ENCODE results near the gene IL10RB. TPM values are rescaled to one million over a fixed set of nuclear protein-coding genes. Genes with fewer than 3 reads are reported as not detected.
"Not testable (repeated sequence)": the region's sequence is repeated elsewhere in the genome, so short reads cannot be mapped to it uniquely, and the experiment has no call there.

Gene IL10RB
- total RNA-seq (10 to 100 TPM; 15.0 to 26.2 (median 23.6) TPM), polyA plus RNA-seq (10 to 100 TPM; 30.0 to 66.8 (median 34.4) TPM)

GRCh38 chr21:33266050-33266788 lies at the start of gene IL10RB:
IL10RB (plus strand) TSS chr21:33266367; CDS start chr21:33266466, 99 bp downstream.
- no peak for TF ChIP-seq CTCF (IDR thresholded peaks at IDR 0.05)
- peak; percentile 25 to 77 (median 65) for TF ChIP-seq POLR2AphosphoS5 (IDR thresholded peaks at IDR 0.05)
- no peak for TF ChIP-seq POLR2A (IDR thresholded peaks at IDR 0.05)
- Histone ChIP-seq H3K36me3 (peaks cover 0 to 31% (median 9%) of the 10 kb centered on the region in 4 donors), H3K4me1 (peaks cover 0 to 18% (median 14%) of the 10 kb centered on the region in 4 donors), H3K9me3 (no peaks in the 10 kb centered on the region), H3K27ac (peak within 1 kb of the TSS; percentile 80 to 88 (median 86)), H3K4me3 (peak within 1 kb of the TSS; percentile 76 to 90 (median 78)), H3K27me3 (no peaks in the 10 kb centered on the region)
- DNase-seq, result peak; percentile 80
- intact Hi-C loops (cut with DNase I), result loop anchor here (1.0 to 5.0 kb wide), 3 partner anchors 36 to 64 kb away; partner anchors contain the start of gene IFNAR1
- 1% methylated on average over 60 of the region's 60 CpGs for WGBS, 2 donors

GRCh38 chr21:33217138-33217520 lies 49.0 kb upstream of the IL10RB start:
- H3K4me3 ChIP-seq, result no peak overlapping the region
- DNase-seq, result no peak
- H3K4me1 ChIP-seq, result no peaks in the 10 kb centered on the region
- intact Hi-C loops (cut with DNase I), result no loop called here
- no peaks in the 10 kb centered on the region for H3K36me3 ChIP-seq
- H3K9me3 ChIP-seq, result no peaks in the 10 kb centered on the region
- WGBS, 2 donors, result 92 to 97% methylated on average over 2 of the region's 2 CpGs
- TF ChIP-seq EP300 (IDR thresholded peaks at IDR 0.05), result no peak
- H3K27ac ChIP-seq, result no peak overlapping the region
- no peaks in the 10 kb centered on the region for H3K27me3 ChIP-seq

GRCh38 chr21:33219300-33219699 lies 46.9 kb upstream of the IL10RB start:
- Histone ChIP-seq H3K36me3 (no peaks in the 10 kb centered on the region), H3K4me3 (no peak overlapping the region), H3K4me1 (no peaks in the 10 kb centered on the region), H3K9me3 (no peaks in the 10 kb centered on the region), H3K27ac (no peak overlapping the region), H3K27me3 (no peaks in the 10 kb centered on the region)
- DNase-seq, result no peak
- 96 to 97% methylated on average over 3 of the region's 3 CpGs for WGBS, 2 donors
- TF ChIP-seq CTCF (IDR thresholded peaks at IDR 0.05), result no peak
- TF ChIP-seq POLR2AphosphoS5 (IDR thresholded peaks at IDR 0.05), result no peak
- TF ChIP-seq POLR2A (IDR thresholded peaks at IDR 0.05), result no peak
- TF ChIP-seq EP300 (IDR thresholded peaks at IDR 0.05), result no peak
- intact Hi-C loops (cut with DNase I), result no loop called here

GRCh38 chr21:33219954-33220353 lies 46.2 kb upstream of the IL10RB start:
- 89 to 93% methylated on average over 3 of the region's 3 CpGs for WGBS, 2 donors
- no peaks in the 10 kb centered on the region for H3K27me3 ChIP-seq

GRCh38 chr21:33225376-33225775 lies 40.8 kb upstream of the IL10RB start:
- H3K36me3 ChIP-seq; H3K4me1 ChIP-seq; H3K27me3 ChIP-seq; DNase-seq; H3K27ac ChIP-seq; H3K4me3 ChIP-seq; H3K9me3 ChIP-seq; intact Hi-C loops (cut with DNase I): not testable (repeated sequence)
- WGBS, 2 donors, result 95 to 98% methylated on average over 3 of the region's 3 CpGs

More at GRCh38 chr21:33219954-33220353, 46.2 kb upstream of the IL10RB start:
- TF ChIP-seq POLR2AphosphoS5 (IDR thresholded peaks at IDR 0.05) (no peak), POLR2A (IDR thresholded peaks at IDR 0.05) (no peak), CTCF (IDR thresholded peaks at IDR 0.05) (no peak), EP300 (IDR thresholded peaks at IDR 0.05) (no peak)
- DNase-seq, result no peak
- H3K27ac ChIP-seq, result no peak overlapping the region
- no peaks in the 10 kb centered on the region for H3K4me1 ChIP-seq
- intact Hi-C loops (cut with DNase I), result no loop called here
- no peaks in the 10 kb centered on the region for H3K36me3 ChIP-seq
- no peaks in the 10 kb centered on the region for H3K9me3 ChIP-seq
- no peak overlapping the region for H3K4me3 ChIP-seq

All from sigmoid colon (tissue), 7 donors.